ENCODE measurements around the gene ROBO4. TPM values are rescaled to one million over a fixed set of nuclear protein-coding genes. Genes with fewer than 3 reads are reported as not detected.

Gene ROBO4
- total RNA-seq, 1 donor from 2014 or later: 70.9 TPM

GRCh38 chr11:124844664-124845079 is 53.0 kb downstream of the ROBO4 start:
- DNase-seq (ENCODE audit: low spot score): no peak

GRCh38 chr11:124843616-124843910 is 54.1 kb downstream of the ROBO4 start:
- DNase-seq (ENCODE audit: low spot score): no peak

GRCh38 chr11:124842305-124842704 is 55.4 kb downstream of the ROBO4 start:
- no peak for DNase-seq (ENCODE audit: low spot score)

- DNase-seq (ENCODE audit: low spot score): no peak
These were observed 55.8 kb downstream of the ROBO4 start for GRCh38 chr11:124841840-124842239.

GRCh38 chr11:124841201-124841600 is 56.5 kb downstream of the ROBO4 start:
- DNase-seq (ENCODE audit: low spot score): no peak

- no peak for DNase-seq (ENCODE audit: low spot score)
These were observed 57.0 kb downstream of the ROBO4 start for GRCh38 chr11:124840666-124841065.

- peak; percentile 65 for DNase-seq (ENCODE audit: low spot score)
These were observed 57.6 kb downstream of the ROBO4 start for GRCh38 chr11:124839972-124840621.

- no peak for DNase-seq (ENCODE audit: low spot score)
These were observed 58.3 kb downstream of the ROBO4 start for GRCh38 chr11:124839128-124839971.

- DNase-seq (ENCODE audit: low spot score): no peak
These were observed 58.9 kb downstream of the ROBO4 start for GRCh38 chr11:124838805-124839127.

- DNase-seq (ENCODE audit: low spot score): no peak
These were observed 60.2 kb downstream of the ROBO4 start for GRCh38 chr11:124837491-124837856.

- DNase-seq (ENCODE audit: low spot score): no peak
These were observed 61.7 kb downstream of the ROBO4 start for GRCh38 chr11:124835918-124836317.

- no peak for DNase-seq (ENCODE audit: low spot score)
These were observed 63.0 kb downstream of the ROBO4 start for GRCh38 chr11:124834526-124835180.

Other genes with a start within 250 kb of the ROBO4 start
- 28.2 TPM for gene SIAE, start 224.1 kb downstream of the ROBO4 start, total RNA-seq
- gene SPA17, start 224.0 kb downstream of the ROBO4 start, total RNA-seq: 4.0 TPM
- gene NRGN, start 157.9 kb downstream of the ROBO4 start, total RNA-seq: 4.0 TPM
- 2.0 TPM for gene VSIG2, start 145.6 kb downstream of the ROBO4 start, total RNA-seq
- gene ESAM, start 135.6 kb downstream of the ROBO4 start, total RNA-seq: 84.0 TPM
- gene MSANTD2, start 97.5 kb downstream of the ROBO4 start, total RNA-seq: 11.3 TPM
- 14.8 TPM for gene ROBO3, start 32.4 kb downstream of the ROBO4 start, total RNA-seq
- gene HEPN1, start 21.4 kb upstream of the ROBO4 start, total RNA-seq: not detected
- 33.4 TPM for gene HEPACAM, start 38.2 kb upstream of the ROBO4 start, total RNA-seq
- gene CCDC15, start 56.3 kb upstream of the ROBO4 start, total RNA-seq: 0.93 TPM
- gene SLC37A2, start 165.4 kb upstream of the ROBO4 start, total RNA-seq: 17.5 TPM
- gene TMEM218, start 213.8 kb upstream of the ROBO4 start, total RNA-seq: 24.6 TPM

Measured in mesenteric fat pad (tissue), 1 donor.